RWPE1 (cell line): Measurements from ENCODE around the gene DCUN1D2.

Experiments used
- CTCF ChIA-PET: fragments of 350-600 bp; sonication (Branson Sonifier 250); formaldehyde crosslinking; extraction: SDS; loops from one replicate; lab custom pipeline; 2021; lab: Yijun Ruan, JAX
- POLR2A ChIA-PET: fragments of 400-600 bp; formaldehyde crosslinking; extraction: SDS; loops from one replicate; lab custom pipeline; 2020; ENCODE audit warnings: antibody characterized with exemption; ENCODE audit not compliant: low non-redundant PET; lab: Yijun Ruan, JAX
- DNase-seq: peaks from one replicate; pipeline ENCODE4 v3.0.0; 2012; ENCODE audit warnings: low spot score
- H3K27ac ChIP-seq: fragments of 450-650 bp; 2 replicates; pipeline ENCODE4 v1.5.1; 2017
- TF ChIP-seq, protein P1 (sequence below): fragments of 450-650 bp; conservative IDR thresholded peaks from 2 replicates; pipeline ENCODE4 v1.5.1; 2017; ENCODE audit warnings: low read depth, mild to moderate bottlenecking

Gene DCUN1D2

DNA sequence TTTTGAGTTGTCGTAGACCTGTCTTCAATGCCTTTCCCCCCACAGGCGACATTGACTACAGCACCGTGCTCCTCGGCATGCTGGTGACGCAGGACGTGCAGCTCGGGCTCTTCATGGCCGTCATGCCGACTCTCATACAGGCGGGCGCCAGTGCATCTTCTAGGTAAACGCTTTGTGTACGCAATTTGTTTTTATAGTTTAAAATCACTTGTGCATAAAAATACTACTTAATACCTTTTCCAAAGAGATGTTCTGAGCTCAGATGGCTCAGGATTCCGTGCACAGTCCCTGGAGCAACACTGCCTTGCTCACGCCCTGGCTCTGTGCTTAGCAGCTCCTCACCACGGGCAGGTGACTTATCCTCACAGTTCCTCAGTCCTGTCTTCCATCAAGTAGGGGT is 30.1 kb upstream of the DCUN1D2 start:
- POLR2A ChIA-PET = no interaction called here
- CTCF ChIA-PET = no interaction called here
- TF ChIP-seq, protein P1, sequence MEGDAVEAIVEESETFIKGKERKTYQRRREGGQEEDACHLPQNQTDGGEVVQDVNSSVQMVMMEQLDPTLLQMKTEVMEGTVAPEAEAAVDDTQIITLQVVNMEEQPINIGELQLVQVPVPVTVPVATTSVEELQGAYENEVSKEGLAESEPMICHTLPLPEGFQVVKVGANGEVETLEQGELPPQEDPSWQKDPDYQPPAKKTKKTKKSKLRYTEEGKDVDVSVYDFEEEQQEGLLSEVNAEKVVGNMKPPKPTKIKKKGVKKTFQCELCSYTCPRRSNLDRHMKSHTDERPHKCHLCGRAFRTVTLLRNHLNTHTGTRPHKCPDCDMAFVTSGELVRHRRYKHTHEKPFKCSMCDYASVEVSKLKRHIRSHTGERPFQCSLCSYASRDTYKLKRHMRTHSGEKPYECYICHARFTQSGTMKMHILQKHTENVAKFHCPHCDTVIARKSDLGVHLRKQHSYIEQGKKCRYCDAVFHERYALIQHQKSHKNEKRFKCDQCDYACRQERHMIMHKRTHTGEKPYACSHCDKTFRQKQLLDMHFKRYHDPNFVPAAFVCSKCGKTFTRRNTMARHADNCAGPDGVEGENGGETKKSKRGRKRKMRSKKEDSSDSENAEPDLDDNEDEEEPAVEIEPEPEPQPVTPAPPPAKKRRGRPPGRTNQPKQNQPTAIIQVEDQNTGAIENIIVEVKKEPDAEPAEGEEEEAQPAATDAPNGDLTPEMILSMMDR = no peak
- H3K27ac ChIP-seq = no peak overlapping the region
- no peak for DNase-seq

DNA sequence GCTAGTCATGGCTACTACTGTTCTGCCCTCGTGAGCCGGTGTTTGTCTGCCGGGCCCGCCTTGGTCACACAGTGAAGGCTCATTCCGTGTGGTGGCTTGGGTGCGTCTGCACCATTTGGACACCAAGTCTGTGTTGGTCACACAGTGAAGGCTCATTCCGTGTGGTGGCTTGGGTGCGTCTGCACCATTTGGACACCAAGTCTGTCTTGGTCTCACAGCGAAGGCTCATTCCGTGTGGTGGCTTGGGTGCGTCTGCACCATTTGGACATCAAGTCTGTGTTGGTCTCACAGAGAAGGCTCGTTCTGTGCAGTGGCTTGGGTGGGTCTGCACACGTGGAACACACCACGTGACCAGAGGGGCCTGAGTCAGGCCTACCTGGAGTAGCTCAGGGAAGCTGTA is 29.0 kb upstream of the DCUN1D2 start:
- no peak overlapping the region for H3K27ac ChIP-seq
- POLR2A ChIA-PET = no interaction called here
- DNase-seq = no peak
- CTCF ChIA-PET = no interaction called here
- TF ChIP-seq, protein P1 = no peak

DNA sequence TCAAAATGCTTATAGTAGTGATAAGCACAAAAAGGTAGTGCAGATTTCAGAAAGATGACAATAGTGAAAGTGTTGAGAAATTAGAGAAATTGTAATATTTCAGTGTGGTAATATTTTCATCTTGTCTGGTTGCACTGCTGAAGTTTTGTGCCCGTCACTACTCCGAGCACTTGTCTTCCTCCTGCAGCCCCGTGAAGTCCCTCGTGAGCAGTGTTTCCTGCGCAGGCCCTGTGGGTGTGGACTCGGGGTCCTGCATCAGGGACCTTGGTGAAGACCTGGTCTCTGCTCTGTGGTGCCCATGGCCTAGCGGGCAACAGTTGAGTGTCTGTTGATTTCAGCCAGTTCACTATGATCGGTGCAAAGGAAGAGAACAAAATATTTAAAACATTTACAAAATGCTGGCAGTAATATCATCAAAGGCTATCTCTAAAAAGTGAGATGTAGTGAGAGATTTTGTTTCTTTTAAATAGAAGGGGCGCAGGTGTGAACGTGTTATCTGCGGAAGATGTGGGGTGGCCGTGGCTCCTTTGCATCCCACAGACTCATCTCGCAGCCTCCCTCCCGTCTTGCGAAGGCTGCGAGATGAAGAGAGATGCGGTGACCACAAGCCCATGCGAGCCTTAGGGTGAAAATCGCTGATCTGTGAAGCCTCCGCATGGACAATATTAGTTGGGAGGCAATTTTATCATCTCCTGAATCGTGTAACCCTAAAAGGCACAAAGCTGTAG is 27.7 kb upstream of the DCUN1D2 start:
- TF ChIP-seq, protein P1 = no peak
- CTCF ChIA-PET = no interaction called here
- no peak overlapping the region for H3K27ac ChIP-seq
- POLR2A ChIA-PET = no interaction called here
- DNase-seq = no peak

DNA sequence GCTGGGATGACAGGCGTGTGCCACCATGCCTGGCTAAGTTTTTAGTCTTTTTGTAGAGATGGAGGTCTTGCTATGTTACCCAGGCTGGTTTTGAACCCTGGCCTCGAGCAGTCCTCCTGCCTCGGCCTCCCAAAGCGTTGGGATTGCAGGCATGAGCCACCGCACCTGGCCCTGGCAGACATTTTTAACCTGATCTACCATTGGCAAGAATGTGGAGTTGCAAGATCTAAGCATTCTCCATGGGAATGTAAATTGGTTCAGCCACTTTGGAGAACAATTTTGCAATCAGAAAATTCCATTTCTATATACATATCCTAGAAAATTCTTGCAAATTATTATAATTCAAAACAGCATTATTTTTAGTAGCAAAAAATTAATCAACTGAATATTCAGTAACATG is 24.3 kb upstream of the DCUN1D2 start:
- no peak overlapping the region for H3K27ac ChIP-seq
- ChIA-PET CTCF (no interaction called here), POLR2A (no interaction called here)
- TF ChIP-seq, protein P1 = no peak
- DNase-seq = no peak

DNA sequence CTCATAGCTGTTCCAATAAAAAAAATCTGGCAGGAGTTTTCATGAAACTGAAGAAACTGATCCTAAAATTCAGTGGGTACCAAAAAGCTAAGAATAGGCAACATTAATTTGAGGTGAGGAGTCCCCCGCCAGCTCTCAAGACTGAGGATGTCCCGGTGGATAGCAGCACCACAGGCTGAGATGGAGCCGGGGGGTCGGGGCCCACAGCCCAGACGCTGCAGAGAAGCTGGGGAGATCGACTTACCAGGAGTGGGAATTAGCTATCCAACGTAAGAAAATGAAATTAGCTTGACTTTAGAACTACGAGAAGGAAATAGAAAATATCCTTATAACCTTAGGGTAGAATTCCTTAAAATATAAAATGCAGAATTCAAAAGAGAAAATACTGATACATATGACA is 23.2 kb upstream of the DCUN1D2 start:
- DNase-seq = no peak
- ChIA-PET CTCF (interaction anchor here (0.7 kb wide), 1 partner anchor 50 kb away, joined by 3 read pairs; no protein-coding TSS in a partner anchor), POLR2A (no interaction called here)
- TF ChIP-seq, protein P1 = no peak
- no peak overlapping the region for H3K27ac ChIP-seq

DNA sequence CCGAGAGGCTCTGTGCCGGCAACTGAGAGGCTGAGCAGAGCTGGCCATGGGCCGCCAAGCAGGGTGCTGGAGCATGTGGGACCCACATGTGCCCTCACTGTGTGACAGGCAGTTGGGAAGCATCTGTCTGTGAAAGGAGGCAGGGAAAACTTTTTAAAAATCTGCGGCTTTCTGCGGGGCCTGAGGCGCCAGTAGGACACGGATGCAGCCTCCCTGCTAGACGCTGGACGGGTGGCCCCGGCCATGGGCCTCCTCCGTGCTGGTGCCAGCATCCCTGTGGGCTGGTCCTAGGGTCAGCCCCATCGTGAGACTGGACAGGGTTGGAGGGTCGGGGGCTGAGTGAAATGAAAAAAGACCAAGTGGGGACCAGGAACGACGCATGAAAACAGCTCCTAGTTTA is 20.9 kb upstream of the DCUN1D2 start:
- POLR2A ChIA-PET = no interaction called here
- no peak overlapping the region for H3K27ac ChIP-seq
- CTCF ChIA-PET = no interaction called here
- TF ChIP-seq, protein P1 = no peak
- no peak for DNase-seq
